Gastrocnemius medialis (tissue), 4 donors: ENCODE measurements around the gene STK33.

Experiments
- POLR2A ChIP-seq, 2 donors: fragments of 450-650 bp; IDR thresholded peaks; one replicate each; pipeline ENCODE4 v1.6.1; 2017; ENCODE audit warnings: antibody characterized with exemption in 2 of 2, mild to moderate bottlenecking in 2 of 2, moderate library complexity in 2 of 2
- TF ChIP-seq, protein P1 (sequence below), 5 experiments: fragments of 450-650 bp in 3 of 5; fragments of 200-600 bp in 2 of 5; sonication (generic) in 2 of 5; IDR thresholded peaks in 4 of 5; conservative IDR thresholded peaks in 1 of 5; 1 replicate in 4 of 5; 2 replicates in 1 of 5; pipeline ENCODE4 v1.5.1; 2016 to 2019; ENCODE audit warnings: antibody characterized with exemption in 5 of 5, mild to moderate bottlenecking in 3 of 5, moderate library complexity in 3 of 5

- no peak for TF ChIP-seq POLR2A (IDR thresholded peaks at IDR 0.05)
- TF ChIP-seq, protein P1, sequence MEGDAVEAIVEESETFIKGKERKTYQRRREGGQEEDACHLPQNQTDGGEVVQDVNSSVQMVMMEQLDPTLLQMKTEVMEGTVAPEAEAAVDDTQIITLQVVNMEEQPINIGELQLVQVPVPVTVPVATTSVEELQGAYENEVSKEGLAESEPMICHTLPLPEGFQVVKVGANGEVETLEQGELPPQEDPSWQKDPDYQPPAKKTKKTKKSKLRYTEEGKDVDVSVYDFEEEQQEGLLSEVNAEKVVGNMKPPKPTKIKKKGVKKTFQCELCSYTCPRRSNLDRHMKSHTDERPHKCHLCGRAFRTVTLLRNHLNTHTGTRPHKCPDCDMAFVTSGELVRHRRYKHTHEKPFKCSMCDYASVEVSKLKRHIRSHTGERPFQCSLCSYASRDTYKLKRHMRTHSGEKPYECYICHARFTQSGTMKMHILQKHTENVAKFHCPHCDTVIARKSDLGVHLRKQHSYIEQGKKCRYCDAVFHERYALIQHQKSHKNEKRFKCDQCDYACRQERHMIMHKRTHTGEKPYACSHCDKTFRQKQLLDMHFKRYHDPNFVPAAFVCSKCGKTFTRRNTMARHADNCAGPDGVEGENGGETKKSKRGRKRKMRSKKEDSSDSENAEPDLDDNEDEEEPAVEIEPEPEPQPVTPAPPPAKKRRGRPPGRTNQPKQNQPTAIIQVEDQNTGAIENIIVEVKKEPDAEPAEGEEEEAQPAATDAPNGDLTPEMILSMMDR (IDR thresholded peaks at IDR 0.05 in 4 of 5, conservative IDR thresholded peaks at IDR 0.05 in 1 of 5), result no peak
Measured at GRCh38 chr11:8598506-8598905, 4.5 kb upstream of the STK33 start.
